Fibroblast of lung (primary cell): ENCODE data around the gene ACVR2A.

Source experiments
- EZH2 ChIP-seq: IDR thresholded peaks from 2 replicates; pipeline ENCODE4 v1.5.1; 2012; ENCODE audit warnings: low read length, control low read depth, mild to moderate bottlenecking; ENCODE audit errors: missing control alignments
- TF ChIP-seq, protein P1 (sequence below), 2 donors: IDR thresholded peaks in 1 of 2; conservative IDR thresholded peaks in 1 of 2; 1 replicate in 1 of 2; 2 replicates in 1 of 2; pipeline ENCODE4 v1.5.1; 2011 to 2012; ENCODE audit warnings: low read length in 2 of 2, control low read depth in 1 of 2, inconsistent platforms in 1 of 2, low read depth in 1 of 2, mild to moderate bottlenecking in 1 of 2

DNA sequence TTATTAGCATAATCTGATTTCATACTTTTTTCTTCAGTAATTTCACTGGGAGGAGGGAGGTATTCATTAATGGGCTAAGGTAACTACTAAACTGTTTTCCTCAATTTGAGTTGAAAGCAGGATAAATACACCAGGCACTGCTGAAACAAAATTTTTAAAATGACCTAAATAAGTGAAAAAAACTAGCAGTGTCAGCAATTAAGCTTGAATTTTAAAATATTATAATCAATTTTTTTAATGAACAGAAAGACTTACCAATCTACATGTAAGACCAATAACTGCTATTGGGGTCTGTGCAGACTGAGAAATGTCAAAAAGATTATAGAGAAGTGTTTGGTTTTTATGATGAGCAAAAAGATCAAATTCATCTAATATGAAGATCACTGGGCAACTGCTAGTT is 107.3 kb downstream of the ACVR2A start:
- TF ChIP-seq, protein P1, sequence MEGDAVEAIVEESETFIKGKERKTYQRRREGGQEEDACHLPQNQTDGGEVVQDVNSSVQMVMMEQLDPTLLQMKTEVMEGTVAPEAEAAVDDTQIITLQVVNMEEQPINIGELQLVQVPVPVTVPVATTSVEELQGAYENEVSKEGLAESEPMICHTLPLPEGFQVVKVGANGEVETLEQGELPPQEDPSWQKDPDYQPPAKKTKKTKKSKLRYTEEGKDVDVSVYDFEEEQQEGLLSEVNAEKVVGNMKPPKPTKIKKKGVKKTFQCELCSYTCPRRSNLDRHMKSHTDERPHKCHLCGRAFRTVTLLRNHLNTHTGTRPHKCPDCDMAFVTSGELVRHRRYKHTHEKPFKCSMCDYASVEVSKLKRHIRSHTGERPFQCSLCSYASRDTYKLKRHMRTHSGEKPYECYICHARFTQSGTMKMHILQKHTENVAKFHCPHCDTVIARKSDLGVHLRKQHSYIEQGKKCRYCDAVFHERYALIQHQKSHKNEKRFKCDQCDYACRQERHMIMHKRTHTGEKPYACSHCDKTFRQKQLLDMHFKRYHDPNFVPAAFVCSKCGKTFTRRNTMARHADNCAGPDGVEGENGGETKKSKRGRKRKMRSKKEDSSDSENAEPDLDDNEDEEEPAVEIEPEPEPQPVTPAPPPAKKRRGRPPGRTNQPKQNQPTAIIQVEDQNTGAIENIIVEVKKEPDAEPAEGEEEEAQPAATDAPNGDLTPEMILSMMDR (conservative IDR thresholded peaks at IDR 0.05 in 1 of 2, IDR thresholded peaks at IDR 0.05 in 1 of 2; ENCODE audit: low read depth in 1 of 2, low read length in 2 of 2) = no peak
- no peak for TF ChIP-seq EZH2
